Choroid plexus epithelial cell (primary cell): ENCODE results near the gene SLC15A1.

Experiments
- DNase-seq: peaks from one replicate; pipeline ENCODE4 v3.0.0-alpha.2; 2010; ENCODE audit warnings: low read depth
- H3K4me3 ChIP-seq: 2 replicates; pipeline ENCODE4 v1.5.1; 2011; ENCODE audit warnings: low read depth, mild to moderate bottlenecking, control low read depth, low read length, moderate library complexity
- TF ChIP-seq, protein P1 (sequence below): conservative IDR thresholded peaks from 2 replicates; pipeline ENCODE4 v1.5.1; 2011; ENCODE audit warnings: low read depth, mild to moderate bottlenecking, control low read depth, inconsistent platforms, low read length, moderate library complexity

The SLC15A1 gene

DNA sequence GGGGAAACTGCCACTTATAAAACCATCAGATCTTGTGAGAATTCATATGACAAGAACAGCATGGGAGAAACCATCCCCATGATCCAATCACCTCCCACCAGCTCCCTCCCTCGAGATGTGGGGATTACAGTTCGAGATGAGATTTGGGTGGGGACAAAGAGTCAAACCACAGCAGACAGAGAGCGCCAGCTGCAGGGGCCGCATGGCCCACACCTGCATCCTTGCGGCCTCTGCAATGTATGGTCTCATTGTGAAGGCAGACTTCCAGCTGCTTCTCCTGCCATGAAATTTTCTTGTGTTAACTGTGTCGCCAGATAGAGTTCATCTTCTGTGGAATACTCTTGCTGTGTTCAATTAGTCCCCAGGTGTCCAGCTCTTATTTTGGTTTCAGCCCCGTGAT, 17.3 kb upstream of the SLC15A1 start:
- H3K4me3 ChIP-seq: no peak overlapping the region
- DNase-seq: no peak
- TF ChIP-seq, protein P1, sequence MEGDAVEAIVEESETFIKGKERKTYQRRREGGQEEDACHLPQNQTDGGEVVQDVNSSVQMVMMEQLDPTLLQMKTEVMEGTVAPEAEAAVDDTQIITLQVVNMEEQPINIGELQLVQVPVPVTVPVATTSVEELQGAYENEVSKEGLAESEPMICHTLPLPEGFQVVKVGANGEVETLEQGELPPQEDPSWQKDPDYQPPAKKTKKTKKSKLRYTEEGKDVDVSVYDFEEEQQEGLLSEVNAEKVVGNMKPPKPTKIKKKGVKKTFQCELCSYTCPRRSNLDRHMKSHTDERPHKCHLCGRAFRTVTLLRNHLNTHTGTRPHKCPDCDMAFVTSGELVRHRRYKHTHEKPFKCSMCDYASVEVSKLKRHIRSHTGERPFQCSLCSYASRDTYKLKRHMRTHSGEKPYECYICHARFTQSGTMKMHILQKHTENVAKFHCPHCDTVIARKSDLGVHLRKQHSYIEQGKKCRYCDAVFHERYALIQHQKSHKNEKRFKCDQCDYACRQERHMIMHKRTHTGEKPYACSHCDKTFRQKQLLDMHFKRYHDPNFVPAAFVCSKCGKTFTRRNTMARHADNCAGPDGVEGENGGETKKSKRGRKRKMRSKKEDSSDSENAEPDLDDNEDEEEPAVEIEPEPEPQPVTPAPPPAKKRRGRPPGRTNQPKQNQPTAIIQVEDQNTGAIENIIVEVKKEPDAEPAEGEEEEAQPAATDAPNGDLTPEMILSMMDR: no peak

DNA sequence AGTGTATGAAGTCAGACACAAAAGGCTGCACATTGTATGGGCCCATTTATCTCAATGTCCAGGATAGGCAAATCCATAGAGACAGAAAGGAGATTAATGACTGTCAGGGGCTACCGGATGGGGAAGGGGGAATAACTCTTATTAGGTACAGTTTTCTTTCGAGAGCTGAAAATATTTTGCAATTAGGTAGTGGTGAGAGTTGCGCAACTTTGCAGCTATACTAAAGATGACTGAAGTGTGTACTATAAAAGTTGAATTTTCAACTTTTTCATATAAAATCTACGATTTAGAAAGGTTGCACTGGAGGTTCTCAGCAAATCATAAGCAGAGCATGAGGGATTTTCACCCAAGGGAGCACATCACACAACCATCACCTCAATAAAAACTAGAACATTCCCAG, 16.1 kb upstream of the SLC15A1 start:
- H3K4me3 ChIP-seq: no peak overlapping the region
- no peak for DNase-seq
- TF ChIP-seq, protein P1: no peak

DNA sequence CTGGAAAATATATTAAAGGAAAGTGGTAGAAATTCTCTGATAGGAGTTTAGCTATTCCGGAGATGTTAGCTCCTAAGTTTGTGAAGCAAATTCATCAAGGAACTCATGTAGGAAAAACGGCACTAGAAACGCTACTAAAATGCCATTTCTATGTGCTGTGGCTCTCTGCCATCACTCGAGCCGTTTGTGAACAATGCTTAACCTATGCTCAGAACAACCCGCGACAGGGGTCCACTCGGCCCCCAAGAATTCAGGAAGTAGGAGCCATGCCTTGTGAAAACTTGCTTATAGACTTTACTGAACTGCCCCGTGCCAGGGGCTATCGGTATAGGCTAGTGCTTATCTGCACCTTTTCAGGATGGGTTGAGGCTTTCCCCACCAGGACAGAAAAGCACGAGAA, 14.2 kb upstream of the SLC15A1 start:
- TF ChIP-seq, protein P1: no peak
- DNase-seq: no peak
- no peak overlapping the region for H3K4me3 ChIP-seq

DNA sequence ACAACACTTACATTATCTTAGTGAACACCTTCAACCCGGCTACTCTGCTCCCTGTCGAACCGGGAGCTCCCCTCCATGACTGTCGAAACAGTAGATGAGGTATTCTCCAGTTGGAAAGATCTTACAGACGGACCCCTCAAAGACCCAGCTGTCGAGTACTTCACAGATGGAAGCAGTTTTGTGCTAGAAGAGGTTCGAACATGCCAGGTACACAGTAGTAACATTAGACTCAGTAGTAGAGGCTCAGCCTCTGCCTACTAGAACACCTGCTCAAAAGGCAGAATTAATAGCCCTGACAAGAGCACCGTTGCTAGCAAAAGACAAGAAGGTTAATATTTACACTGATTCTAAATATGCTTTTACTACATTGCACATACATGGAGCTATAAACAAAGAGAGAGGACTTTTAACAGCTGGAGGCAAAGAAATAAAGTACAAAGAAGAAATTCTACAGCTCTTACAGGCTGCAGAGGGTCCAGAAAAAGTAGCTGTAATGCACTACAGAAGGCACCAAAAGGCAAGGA, 13.6 kb upstream of the SLC15A1 start:
- no peak overlapping the region for H3K4me3 ChIP-seq
- no peak for DNase-seq
- TF ChIP-seq, protein P1: no peak

DNA sequence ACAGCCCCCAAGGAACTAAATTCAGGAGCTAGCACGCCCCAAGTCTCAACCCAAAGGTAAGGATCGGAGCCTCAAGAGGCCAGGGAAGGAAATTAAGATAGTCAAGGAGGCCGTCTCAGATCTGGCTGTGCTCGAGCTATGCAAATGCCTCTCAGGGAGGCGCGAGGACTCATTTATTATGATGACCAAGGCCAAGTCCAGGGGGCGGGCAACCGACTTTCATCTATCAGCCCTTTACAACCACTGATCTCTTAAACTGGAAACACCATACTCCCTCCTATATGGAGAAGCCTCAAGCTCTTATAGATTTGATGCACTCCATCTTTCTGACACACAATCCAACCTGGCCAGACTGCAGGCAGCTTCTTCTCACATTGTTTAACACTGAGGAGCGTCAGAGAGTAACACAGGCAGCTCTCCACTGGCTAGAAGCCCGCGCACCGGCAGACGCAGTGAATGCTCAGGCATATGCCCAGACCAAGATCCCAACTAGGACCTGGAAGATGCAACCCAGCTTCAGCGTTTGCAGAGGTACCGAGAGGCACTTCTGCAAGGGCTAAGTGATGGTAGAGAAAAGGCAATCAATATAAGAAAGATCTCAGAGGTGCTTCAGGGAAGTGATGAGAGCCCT, 9.6 kb upstream of the SLC15A1 start:
- peak overlapping the region; percentile 41 for H3K4me3 ChIP-seq
- TF ChIP-seq, protein P1: no peak
- no peak for DNase-seq

DNA sequence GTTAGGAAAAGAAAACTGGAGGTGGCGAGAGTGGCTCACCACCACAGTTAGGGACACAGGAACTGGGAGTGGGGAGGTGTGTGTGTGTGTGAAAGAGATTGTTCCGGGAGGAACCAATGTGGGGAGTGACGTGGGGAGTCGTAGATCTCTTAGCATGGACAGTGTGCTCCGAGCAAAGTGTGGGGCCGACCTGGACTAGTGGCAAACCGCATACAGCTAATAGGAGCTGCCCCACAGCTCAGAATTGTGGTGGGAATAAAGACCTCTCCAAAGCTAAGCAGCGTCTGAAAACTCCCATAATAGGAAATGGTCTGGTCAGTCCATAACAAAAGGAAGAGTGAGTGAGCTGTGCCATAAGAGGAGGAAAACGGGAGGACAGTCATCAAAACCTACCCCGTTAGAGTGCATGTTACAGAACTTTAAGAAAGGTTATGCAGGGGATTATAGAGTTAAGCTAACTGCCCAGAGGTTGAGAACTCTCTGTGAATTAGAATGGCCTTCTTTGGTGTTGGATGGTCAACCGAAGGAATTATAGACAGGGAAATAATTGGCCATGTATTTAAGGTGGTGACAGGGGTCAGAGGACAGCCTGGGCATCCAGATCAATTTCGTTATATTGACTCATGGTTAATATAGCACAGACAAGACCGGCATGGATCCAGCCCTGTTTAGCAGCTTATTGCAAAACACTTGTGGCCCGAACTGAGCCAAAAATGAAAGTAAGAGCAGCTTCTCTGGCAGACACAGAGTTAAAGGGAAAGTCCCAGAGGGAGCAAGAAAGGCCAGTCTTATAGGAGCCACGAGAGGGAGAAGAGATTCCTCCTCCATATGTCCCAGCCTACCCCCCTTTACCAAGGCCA, 8.9 kb upstream of the SLC15A1 start:
- DNase-seq: peak; percentile 87
- TF ChIP-seq, protein P1: peak; percentile 38
- H3K4me3 ChIP-seq: peak overlapping the region; percentile 41

DNA sequence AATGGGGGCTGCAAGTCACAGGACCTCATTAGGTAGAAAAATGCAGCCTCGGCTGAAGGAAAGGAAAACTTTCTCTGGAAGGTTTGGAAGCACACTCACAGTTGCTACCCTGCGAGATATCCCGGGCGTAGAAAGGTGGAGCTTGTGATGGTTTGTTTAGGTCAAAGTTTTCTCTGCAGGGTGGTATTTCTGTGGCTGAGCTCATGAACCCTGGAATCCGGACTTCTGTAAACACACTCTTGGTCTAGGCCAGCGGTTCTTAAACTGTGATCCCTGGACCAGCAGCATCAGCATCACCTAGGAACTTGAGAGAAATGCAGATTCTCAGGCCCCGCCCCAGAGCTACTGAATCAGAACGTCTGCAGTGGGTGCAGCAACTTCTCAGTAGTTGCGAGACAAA, 3.3 kb upstream of the SLC15A1 start:
- TF ChIP-seq, protein P1: no peak
- no peak overlapping the region for H3K4me3 ChIP-seq
- DNase-seq: no peak
